ENCODE results near the gene TMIGD3. TPM values are rescaled to one million over a fixed set of nuclear protein-coding genes. Genes with fewer than 3 reads are reported as not detected.

Gene TMIGD3
- total and polyA plus RNA-seq, 8 donors: 1.2 to 7.6 (median 4.6) TPM; not detected in 4

- Histone ChIP-seq H3K27me3 (no peaks in the 10 kb centered on the region), H3K4me3 (peak overlapping the region; percentile 88 to 94 (median 90)), H3K36me3 (peaks cover 20 to 58% (median 41%) of the 10 kb centered on the region in 4 donors), H3K4me1 (peaks cover 40 to 60% (median 48%) of the 10 kb centered on the region in 4 donors), H3K27ac (peak overlapping the region; percentile 22 to 90 (median 90)), H3K9me3 (no peaks in the 10 kb centered on the region)
- 31 to 51% (median 38%) methylated on average over 4 of the region's 4 CpGs for WGBS, 5 donors
- intact Hi-C loops (cut with DNase I; ENCODE audit: low total_unique reads): no loop called here
- peak in 1 of 2 donors; percentile 73 for DNase-seq
- no peak for TF ChIP-seq POLR2A (IDR thresholded peaks at IDR 0.05)
- TF ChIP-seq POLR2AphosphoS5 (IDR thresholded peaks at IDR 0.05): peak; percentile 2 to 70 (median 19)
- TF ChIP-seq EP300 (IDR thresholded peaks at IDR 0.05): no peak
- no peak for TF ChIP-seq CTCF (IDR thresholded peaks at IDR 0.05)
Observed at GRCh38 chr1:111446967-111447892, 56.2 kb downstream of the TMIGD3 start.

- H3K4me1 ChIP-seq: peaks cover 33 to 53% (median 42%) of the 10 kb centered on the region in 4 donors
- peak overlapping the region in 4 of 5 donors; percentile 22 to 90 (median 44) for H3K27ac ChIP-seq
- intact Hi-C loops (cut with DNase I; ENCODE audit: low total_unique reads): no loop called here
- H3K27me3 ChIP-seq: no peaks in the 10 kb centered on the region
- peak overlapping the region in 1 of 4 donors; percentile 88 for H3K4me3 ChIP-seq
- 36 to 69% (median 42%) methylated on average over 4 of the region's 4 CpGs for WGBS, 5 donors
- no peak for TF ChIP-seq POLR2A (IDR thresholded peaks at IDR 0.05)
- TF ChIP-seq CTCF (IDR thresholded peaks at IDR 0.05): no peak
- TF ChIP-seq EP300 (IDR thresholded peaks at IDR 0.05): no peak
- TF ChIP-seq POLR2AphosphoS5 (IDR thresholded peaks at IDR 0.05): no peak
- peaks cover 26 to 62% (median 48%) of the 10 kb centered on the region in 4 donors for H3K36me3 ChIP-seq
- H3K9me3 ChIP-seq: no peaks in the 10 kb centered on the region
- DNase-seq: peak in 1 of 2 donors; percentile 50
Observed at GRCh38 chr1:111446546-111446945, 56.9 kb downstream of the TMIGD3 start.

- no peak overlapping the region for H3K4me3 ChIP-seq
- no peak overlapping the region for H3K27ac ChIP-seq
- TF ChIP-seq EP300 (IDR thresholded peaks at IDR 0.05) (no peak), POLR2AphosphoS5 (IDR thresholded peaks at IDR 0.05) (no peak), POLR2A (IDR thresholded peaks at IDR 0.05) (no peak), CTCF (IDR thresholded peaks at IDR 0.05) (no peak)
- peaks cover 12 to 49% (median 24%) of the 10 kb centered on the region in 4 donors for H3K4me1 ChIP-seq
- 67 to 84% (median 68%) methylated on average over 3 of the region's 3 CpGs for WGBS, 5 donors
- peaks cover 42 to 78% (median 71%) of the 10 kb centered on the region in 4 donors for H3K36me3 ChIP-seq
- no peak for DNase-seq
- no peaks in the 10 kb centered on the region for H3K9me3 ChIP-seq
- intact Hi-C loops (cut with DNase I; ENCODE audit: low total_unique reads): no loop called here
- H3K27me3 ChIP-seq: no peaks in the 10 kb centered on the region
Observed at GRCh38 chr1:111444031-111444430, 59.4 kb downstream of the TMIGD3 start.

GRCh38 chr1:111442457-111442856 is 61.0 kb downstream of the TMIGD3 start:
- 77 to 83% (median 79%) methylated on average over 4 of the region's 4 CpGs for WGBS, 5 donors
- intact Hi-C loops (cut with DNase I; ENCODE audit: low total_unique reads): no loop called here
- peaks cover 47 to 94% (median 86%) of the 10 kb centered on the region in 4 donors for H3K36me3 ChIP-seq

More at GRCh38 chr1:111442457-111442856, 61.0 kb downstream of the TMIGD3 start:
- no peaks in the 10 kb centered on the region for H3K9me3 ChIP-seq
- H3K4me3 ChIP-seq: no peak overlapping the region
- no peaks in the 10 kb centered on the region for H3K27me3 ChIP-seq
- no peak overlapping the region for H3K27ac ChIP-seq
- no peak for DNase-seq
- no peak for TF ChIP-seq POLR2AphosphoS5 (IDR thresholded peaks at IDR 0.05)
- no peak for TF ChIP-seq CTCF (IDR thresholded peaks at IDR 0.05)
- TF ChIP-seq EP300 (IDR thresholded peaks at IDR 0.05): no peak
- no peak for TF ChIP-seq POLR2A (IDR thresholded peaks at IDR 0.05)
- H3K4me1 ChIP-seq: peaks cover 4 to 37% (median 14%) of the 10 kb centered on the region in 4 donors

All from stomach (tissue), 9 donors.